CD4-positive, alpha-beta T cell treated with Interleukin-1 beta for 1 hour (primary cell): Measurements from ENCODE around the gene OR10H2.
"Not testable (repeated sequence)": the region's sequence is repeated elsewhere in the genome, so short reads cannot be mapped to it uniquely, and the experiment has no call there.

ENCODE experiments used
- DNase-seq, 2 donors: peaks; one replicate each; pipeline ENCODE4 v3.0.0-alpha.2; 2020 to 2022

The OR10H2 gene, protein sequence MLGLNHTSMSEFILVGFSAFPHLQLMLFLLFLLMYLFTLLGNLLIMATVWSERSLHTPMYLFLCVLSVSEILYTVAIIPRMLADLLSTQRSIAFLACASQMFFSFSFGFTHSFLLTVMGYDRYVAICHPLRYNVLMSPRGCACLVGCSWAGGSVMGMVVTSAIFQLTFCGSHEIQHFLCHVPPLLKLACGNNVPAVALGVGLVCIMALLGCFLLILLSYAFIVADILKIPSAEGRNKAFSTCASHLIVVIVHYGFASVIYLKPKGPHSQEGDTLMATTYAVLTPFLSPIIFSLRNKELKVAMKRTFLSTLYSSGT

DNA sequence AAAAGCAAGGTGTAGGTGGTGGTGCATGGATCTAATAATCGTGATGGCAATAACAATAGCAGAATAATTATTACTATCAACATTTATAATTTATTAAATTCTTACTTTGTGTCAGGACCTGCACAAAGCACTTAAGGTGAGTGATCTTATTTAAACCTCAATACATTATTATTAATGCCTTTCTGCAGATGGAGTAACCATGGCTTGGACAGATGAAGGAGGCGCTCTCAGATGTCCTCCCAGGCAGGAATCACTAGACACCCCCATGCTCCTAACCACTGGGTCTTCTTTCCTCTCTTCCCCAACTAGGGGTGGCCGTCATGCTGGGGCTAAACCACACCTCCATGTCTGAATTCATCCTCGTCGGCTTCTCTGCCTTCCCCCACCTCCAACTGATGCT, at the start of gene OR10H2:
Gene OR10H2 (plus strand): TSS at position 301 of the 400 bp plus-strand sequence. CDS start 20 bp downstream, at position 321.
- no peak for DNase-seq

DNA sequence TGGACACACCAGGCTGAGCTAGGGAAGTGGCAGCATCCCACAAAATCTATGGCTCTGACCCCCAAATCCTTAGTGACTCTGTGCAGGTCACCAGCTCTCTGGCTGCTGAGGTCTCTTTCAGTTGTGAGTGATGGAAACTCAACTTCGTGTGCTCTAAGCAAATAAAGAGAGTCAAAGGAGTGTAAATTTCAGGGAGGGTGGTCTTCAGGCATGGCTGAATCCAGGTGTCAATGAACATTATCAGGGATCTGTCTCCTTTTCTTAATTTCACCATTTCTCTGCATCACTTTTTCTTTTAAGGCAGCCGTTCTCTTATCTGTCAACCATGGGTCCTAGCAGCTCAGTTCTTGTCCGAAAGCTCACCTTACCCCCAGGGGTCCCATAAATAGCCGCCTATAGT, 48.7 kb upstream of the OR10H2 start:
- no peak for DNase-seq

DNA sequence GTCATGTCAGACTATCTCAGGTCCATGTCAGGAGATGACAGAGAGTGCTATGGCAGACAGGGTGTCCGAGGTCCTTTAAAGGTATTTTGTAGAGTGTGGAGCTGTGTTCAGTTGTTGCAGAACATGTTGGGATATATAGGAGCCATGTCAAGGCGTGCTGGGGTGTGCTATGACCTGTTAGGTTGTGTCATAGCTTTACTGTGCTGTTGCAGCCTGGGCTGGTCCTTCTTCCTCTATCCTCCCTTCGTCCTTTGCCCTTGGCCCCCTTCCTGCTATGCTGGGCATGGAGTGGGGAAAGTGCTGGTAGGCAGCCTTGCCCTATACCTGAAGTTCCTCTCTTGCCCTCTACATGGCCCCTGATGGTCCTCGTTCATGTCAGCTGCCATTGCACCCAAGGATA, 48.0 kb upstream of the OR10H2 start:
- DNase-seq: not testable (repeated sequence)

DNA sequence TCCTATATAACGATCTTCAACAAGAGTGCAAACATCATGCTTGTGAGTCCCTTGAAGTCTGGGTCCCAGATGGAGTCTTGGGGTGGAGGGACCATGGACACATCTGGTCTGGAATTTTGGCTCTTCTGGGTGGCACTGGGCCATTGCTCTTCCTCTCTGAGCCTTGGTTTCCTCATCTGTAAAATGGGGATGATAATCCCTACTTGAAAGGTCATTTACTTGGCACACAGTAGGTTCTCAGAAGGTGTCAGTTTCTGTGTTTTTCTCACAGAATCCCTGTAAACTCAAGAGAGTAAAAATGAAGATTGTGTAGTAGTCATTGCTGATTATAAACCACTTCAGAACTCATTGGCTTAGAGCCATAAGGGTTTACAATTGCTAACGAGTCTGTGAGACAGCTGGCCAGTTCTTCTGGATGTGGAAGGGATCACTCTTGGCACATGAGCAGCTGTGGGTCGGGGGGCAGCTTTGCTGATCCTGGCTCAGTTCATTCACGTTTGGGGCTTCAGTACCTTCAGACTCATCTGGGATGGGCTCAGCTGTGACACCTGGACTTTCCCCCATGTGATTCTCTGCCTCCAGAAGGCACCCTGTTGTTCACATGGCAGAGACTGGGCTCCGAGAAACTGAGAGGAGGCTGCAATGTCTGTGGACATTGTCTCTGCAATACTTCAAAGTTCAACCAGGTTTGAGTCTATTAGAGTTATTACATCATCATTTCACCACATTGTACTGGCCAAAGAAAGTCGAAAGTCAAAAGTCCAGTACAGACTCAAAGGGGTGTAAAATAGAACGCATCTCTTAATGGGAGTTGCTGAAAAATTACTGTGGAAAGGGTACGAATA, 47.1 kb upstream of the OR10H2 start:
- no peak for DNase-seq

DNA sequence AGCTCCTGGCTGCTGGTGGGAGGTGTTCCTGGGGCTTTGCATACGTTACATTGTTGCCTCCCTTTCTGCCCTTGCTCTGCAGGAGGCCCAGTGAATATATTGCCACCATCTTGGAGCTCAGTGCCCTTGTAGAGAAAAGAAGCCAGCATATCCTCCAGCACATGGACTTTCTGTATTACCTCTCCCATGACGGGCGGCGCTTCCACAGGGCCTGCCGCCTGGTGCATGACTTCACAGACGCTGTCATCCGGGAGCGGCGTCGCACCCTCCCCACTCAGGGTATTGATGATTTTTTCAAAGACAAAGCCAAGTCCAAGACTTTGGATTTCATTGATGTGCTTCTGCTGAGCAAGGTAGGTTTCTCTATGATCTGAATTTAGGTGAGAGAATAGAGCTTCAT, 44.4 kb upstream of the OR10H2 start:
- no peak for DNase-seq

DNA sequence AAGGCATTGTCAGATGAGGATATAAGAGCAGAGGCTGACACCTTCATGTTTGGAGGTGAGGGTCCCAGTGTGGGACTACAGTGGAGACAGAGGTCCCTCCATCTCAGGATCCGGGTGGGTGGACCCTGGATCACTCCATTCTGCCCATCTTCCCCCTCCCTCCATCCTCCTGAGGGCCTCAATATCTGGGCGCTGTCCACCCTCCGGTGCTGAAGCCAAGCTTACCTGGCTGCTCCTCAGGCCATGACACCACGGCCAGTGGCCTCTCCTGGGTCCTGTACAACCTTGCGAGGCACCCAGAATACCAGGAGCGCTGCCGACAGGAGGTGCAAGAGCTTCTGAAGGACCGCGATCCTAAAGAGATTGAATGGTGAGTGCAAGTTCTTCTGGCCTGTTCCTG, 43.0 kb upstream of the OR10H2 start:
- DNase-seq: no peak

DNA sequence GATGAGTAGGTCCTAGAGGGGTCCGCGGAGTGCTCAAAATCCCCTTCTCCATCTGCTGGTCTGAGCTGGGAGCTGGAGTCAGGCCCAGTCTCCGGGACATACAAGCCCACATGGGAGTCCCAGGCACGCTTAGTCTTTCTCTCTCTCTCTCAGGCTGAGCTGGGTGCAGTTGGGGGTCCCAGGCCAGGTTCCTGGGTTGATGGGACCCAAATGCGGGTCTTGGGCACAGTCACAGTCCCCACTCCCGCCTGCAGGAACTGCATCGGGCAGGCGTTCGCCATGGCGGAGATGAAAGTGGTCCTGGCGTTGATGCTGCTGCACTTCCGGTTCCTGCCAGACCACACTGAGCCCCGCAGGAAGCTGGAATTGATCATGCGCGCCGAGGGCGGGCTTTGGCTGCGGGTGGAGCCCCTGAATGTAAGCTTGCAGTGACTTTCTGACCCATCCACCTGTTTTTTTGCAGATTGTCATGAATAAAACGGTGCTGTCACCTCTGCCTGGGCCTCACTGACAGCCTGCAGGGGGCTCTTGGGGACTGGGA, 31.1 kb upstream of the OR10H2 start:
- no peak for DNase-seq

DNA sequence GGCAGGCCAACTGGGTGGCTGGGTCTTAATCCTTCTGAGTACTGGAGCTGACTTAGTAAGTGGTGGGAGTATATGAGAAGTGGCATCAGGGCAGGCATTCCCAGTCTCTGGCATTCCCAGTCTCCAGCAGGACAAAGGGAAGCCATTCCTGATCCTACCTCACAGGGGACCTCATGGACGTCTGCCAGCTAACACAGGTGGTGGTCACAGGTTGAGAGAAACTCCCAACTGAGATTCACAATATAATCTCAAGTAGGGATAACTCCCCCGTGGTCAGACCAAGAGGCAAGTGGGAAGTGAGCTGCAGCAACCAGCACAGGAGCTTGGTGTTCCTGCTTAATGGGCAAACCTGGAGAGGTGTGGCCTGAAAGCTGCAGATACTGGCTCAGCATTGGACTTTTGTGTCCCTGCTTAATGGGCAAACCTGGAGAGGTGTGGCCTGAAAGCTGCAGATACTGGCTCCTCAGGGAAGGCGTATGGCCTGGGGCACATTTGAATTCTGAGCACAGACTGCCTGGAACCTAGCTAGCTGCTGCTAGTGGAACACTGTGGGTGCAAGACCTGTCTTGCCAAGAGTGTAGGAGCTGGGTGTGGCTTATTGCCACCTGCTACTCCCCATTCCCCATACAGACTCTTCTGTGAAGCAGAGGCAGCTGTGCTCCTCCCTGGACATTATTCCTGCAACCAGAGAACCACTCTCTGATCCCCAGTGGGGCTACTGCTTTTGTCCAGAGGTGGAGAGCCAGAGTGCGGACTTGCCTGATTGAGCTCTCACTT, 25.9 kb upstream of the OR10H2 start:
- DNase-seq: no peak

DNA sequence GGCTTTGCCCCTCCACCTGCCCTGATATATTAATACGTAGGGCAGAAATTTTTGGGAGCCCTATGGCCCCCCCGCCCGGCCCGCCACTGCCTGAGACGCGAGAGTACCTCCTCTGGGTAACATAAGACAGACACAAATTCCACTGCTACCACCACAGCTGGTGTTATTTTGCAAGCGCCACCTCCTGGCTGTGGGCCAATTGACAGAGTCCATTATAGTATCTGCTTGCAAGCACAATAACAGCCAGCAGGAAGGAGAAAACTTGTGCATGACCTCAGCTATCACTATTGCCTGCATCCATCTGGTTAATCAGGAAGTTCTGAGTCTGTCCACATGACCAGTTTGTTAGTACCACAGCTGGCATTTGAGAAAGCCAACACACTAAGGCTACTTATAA, 25.3 kb upstream of the OR10H2 start:
- peak; percentile 13 to 36 for DNase-seq

DNA sequence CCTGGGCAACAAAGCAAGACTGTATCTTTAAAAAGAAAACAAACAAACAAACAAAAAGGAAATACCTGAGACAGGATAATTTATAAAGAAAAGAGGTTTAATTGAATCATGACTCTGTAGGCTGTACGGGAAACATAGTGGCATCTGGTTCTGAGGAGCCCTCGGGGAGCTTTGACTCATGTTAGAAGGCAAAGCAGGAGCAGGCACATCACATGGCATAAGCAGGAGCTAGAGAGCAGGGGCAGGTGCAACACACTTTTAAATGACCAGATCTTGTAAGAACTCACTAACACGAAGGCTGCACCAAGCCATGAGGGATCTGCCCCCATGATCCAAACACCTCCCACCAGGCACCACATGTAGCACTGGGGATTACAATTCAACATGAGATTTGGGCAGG, 13.2 kb upstream of the OR10H2 start:
- DNase-seq: no peak

DNA sequence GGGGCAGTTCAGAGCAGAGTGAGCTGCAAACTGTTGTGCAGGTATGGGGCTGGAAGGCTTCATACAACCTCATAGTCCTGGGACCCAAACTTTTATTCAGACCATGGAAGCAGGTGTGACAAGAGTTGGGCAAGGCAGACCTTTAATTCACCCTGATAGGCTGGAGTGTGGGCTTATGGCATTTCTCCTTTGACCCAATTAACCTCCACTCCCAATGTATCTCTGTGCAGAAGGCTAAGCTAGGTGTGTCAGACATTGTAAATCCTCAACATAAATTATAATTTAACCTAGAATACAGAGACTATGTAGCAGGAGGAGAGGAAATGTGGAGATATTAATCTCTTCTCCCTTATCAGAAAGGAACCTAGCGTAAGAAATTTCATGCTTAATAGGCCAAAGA, 12.2 kb upstream of the OR10H2 start:
- no peak for DNase-seq

DNA sequence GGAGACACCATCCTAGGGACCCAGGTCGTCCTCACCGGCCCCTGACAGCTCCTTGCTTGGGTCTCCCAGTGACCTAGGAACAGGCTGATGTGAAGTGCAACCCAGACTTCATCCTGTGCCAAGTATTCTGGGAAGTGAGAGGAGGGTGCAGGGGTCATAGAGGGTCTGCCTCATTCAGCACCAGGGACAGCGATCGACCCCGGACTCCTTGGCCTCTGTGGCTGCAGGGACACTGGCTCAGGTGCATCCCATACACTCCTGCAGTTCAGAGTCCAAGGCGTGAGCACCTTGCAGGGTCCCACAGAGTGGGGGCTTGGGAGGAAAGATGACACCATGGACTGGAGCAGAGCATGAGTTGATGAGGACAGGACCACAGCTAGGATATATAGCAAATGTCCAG, 10.0 kb upstream of the OR10H2 start:
- no peak for DNase-seq

DNA sequence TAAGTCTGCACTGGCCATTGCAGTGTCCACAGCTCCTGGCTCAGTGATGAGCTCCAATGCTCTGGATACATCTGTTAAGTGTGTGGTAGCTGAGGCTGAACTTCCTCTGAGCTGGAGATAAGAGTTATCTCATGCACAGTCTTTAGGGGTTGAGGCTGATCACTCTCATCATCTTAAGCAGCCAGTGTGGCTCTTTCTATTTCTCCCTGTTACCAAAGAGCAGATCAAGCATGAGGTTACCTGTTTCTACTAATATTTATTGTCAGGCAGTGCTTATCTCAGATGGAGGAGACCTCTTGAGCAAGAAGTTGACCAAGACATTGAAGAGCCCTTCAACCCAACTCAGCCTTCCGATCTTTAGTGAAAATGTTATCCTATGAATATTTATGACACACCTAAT, 6.6 kb upstream of the OR10H2 start:
- DNase-seq: no peak

DNA sequence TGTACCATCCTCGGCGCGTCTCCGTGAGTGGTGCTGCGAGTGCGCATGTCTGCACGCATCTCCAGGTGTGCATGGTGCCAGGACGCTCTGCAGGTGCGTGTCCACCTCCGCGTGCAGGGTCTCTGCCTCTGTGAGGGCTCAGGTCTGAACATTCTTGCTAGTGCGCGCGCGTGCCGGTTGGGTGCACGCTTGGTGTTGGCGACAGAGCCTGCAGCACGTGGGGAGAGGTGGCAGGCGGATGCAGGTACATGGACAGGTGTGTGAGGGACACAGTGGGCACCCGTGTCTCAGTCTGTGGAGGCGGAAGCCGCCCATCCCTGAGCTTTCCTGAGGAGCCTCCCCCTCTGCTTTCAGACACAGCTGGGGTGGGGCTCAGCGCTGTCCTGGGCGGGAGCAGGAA, 4.9 kb upstream of the OR10H2 start:
- no peak for DNase-seq

DNA sequence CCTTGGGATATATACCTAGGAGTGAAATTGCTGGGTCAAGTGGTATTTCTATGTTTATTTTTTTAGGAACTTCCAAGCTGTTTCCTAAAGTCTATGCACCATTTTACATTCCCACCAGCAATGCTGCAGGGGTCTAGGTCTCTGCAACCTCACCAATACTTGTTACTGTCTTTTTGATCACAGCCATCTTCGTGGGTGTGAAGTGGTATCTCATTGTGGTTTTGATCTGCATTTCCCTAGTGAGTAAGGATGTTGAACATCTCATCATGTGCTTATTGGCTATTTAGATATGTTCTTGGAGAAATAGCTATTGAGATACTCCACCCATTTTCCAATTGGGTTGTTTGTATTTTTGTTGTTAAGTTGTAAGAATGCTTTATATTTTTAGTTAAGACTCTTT, 2.7 kb downstream of the OR10H2 start:
- DNase-seq: no peak

DNA sequence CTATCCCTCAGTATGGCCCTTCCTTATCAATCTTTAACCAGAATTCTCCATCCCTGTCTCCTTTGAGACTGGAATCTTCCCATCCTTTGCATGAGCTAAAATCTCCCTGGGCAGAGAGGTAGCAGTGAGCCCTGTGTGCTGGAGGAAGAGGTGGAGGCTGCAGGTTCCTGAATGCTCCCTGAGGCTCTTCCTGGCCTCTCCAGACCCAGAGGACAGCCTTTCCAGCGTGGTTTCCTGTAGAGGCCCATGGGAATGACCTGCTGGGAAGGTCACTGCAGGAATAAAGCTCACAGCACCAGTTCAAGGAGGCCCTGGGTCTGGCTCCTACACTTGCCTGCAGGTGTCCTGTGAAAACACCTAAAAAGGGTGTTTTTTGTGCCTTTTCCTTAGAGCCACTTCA, 4.6 kb downstream of the OR10H2 start:
- DNase-seq: no peak

DNA sequence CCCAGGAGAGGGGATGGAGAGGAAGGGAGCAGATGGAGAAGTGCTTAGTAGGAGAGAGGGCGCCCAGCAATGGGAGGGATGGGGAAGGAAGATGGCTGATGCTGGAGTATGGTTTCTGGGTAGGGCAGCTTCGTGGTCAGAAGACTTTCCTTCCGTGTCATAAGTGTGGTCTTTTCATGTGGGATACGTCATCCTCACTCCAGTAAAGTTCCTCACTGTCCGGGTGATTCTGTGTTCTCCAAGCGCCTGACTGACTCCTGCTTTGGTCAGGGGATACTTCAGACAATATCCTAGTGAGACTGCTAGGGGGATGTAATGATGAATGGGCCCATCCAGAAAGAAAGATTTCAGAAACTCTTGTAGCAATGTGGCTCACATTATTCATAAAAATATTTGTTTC, 6.1 kb downstream of the OR10H2 start:
- no peak for DNase-seq

DNA sequence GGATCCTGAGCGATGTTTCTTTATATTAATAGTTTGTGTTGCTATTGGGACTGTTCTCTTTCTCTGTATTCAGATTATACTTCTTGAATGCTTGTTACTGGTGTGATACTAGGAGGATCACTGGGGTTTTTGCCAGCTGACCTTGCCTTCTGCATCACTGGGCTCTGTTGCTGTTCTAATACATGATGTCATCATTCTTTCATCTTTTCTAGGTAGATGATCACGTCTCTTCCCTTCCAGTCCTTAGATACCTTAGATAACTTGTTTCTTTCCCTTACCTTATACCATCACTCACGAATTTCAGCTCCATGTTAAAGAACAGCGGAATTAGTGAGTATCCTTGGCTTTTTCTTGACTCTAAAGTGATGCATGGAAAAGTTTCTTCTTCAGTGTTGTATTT, 9.9 kb downstream of the OR10H2 start, which contains the start of gene OR10H3:
Gene OR10H3 (plus strand): TSS at position 264 of the 400 bp plus-strand sequence. CDS start 3,408 bp downstream, outside the sequence.
- DNase-seq: no peak

DNA sequence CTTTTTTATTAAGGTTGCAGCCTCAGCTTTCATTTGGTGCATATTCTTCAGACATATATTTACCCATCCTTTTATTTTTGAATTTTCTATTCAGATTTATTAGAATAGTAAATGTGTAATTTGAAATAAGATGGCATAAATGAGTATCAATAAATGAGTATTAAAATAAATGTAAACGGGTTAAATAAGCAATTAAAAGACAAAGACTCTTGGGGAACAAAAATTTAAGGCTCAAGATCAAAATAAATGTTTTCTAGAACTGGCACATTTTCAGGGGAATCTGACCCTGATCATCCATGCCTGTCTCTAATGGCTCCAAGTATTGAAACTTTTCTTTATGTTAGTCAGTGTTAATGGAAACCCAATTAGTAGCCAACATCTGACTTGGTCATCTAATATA, 13.0 kb downstream of the OR10H2 start:
- DNase-seq: no peak

DNA sequence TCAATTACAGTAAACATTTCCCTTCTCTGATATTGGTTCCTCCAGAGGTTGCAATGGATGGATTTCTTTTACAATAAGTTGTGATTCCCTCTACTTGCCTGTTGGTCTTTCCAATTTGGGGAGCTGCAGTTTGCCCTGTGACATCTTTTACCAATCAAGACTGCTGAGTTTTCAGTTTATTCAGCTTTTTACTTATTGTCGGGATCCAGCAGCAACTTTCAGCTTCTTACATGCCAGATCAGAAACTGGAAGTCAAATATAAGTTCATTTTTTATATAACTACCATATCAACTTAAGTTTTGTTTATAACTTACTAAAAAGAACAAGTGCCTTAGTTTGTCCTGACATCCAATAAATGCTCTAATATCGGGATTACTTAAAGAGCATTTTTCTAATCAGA, 20.4 kb downstream of the OR10H2 start:
- DNase-seq: no peak

DNA sequence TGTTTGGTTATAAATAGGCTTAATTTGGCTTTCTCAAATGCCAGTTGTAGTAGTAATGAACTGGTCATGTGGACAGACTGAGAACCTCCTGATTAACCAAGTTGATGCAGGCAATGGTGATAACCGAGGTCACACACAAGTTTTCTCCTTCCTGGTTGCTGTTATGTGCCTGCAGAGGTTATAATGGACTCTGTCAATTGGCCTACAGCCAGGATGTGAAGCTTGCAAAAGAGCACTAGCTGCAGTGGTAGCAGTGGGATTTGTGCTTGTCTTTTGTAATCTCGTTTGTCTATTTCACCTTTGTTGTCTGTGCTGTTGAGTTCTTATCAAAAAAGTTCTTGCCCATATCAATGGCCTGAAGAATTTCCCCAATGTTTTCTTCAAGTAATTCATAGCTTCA, 30.6 kb downstream of the OR10H2 start:
- no peak for DNase-seq

DNA sequence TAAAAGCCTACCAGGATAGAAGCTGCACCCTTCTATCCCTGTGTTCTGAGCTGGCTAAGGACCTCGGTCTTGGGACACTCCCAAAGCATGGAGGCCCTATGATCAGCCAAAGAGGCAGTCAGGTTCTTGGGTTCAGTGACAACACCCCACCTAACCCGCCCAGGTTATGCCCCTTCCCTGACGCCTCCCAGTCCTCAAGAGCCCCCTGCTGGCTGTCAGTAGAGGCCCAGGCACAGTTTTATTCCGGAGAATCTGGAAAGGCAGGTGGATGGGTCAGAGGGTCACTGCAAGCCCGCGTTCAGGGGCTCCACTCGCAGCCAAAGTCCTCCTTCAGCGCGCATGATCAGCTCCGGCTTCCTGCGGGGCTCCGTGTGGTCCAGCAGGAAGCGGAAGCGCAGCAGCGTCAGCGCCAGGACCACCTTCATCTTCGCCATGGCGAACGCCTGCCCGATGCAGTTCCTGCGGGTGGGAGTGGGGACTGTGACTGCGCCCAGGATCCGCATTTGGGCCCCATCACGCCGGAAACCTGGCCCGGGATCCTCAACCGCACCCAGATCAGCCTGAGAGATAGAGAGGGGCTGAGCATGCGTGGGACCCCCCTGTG, 32.2 kb downstream of the OR10H2 start:
- DNase-seq: no peak

DNA sequence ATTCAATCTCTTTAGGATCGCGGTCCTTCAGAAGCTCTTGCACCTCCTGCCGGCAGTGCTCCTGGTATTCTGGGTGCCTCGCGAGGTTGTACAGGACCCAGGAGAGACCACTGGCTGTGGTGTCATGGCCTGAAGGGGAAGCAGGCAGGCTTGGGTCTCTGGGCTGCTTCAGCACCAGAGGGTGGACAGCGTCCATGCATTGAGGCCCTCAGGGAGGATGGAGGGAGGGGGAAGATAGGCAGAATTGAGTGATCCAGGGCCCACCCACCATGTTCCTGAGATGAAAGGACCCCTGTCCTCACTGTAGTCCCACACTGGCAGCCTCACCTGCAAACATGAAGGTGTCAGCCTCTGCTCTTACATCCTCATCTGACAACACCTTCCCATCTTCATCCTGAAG, 41.8 kb downstream of the OR10H2 start:
- DNase-seq: no peak
